Pulmonary artery endothelial cell (primary cell): ENCODE measurements around the gene ZSCAN5A. TPM values are rescaled to one million over a fixed set of nuclear protein-coding genes. Genes with fewer than 3 reads are reported as not detected.
"Not testable (repeated sequence)": the region's sequence is repeated elsewhere in the genome, so short reads cannot be mapped to it uniquely, and the experiment has no call there.

ENCODE experiments used
- DNase-seq: peaks from one replicate; pipeline ENCODE4 v3.0.0-alpha.2; 2011; ENCODE audit warnings: low read depth, low spot score
- total RNA-seq: library from RNA; depleted of rRNA; stranded (reverse); fragments of >200 nt; gene quantifications from 2 replicates; pipeline ENCODE4 v1.2.3, GENCODE V29; 2014

ZSCAN5A gene
- total RNA-seq, 1 donor from 2014 or later: 5.1 TPM

- DNase-seq: no peak
These were observed 102.9 kb downstream of the ZSCAN5A start for GRCh38 chr19:56211718-56212117.

GRCh38 chr19:56210036-56210435 lies 104.6 kb downstream of the ZSCAN5A start:
- not testable (repeated sequence) for DNase-seq

- no peak for DNase-seq
These were observed 105.5 kb downstream of the ZSCAN5A start for GRCh38 chr19:56209091-56209490.

- DNase-seq: not testable (repeated sequence)
These were observed 107.1 kb downstream of the ZSCAN5A start for GRCh38 chr19:56207581-56207980.

GRCh38 chr19:56201973-56202372 lies 112.7 kb downstream of the ZSCAN5A start, which contains the start of gene ZSCAN5C:
Gene ZSCAN5C (plus strand): TSS chr19:56202273. CDS start chr19:56205914, 3,641 bp downstream.
- DNase-seq: no peak

- DNase-seq: no peak
These were observed 115.0 kb downstream of the ZSCAN5A start for GRCh38 chr19:56199687-56200086.

- not testable (repeated sequence) for DNase-seq
These were observed 117.0 kb downstream of the ZSCAN5A start, which contains the start of gene ZSCAN5B for GRCh38 chr19:56197646-56198045. Gene ZSCAN5B (minus strand): TSS chr19:56197783. CDS start chr19:56193052, 4,731 bp downstream.

- no peak for DNase-seq
These were observed 120.5 kb downstream of the ZSCAN5A start for GRCh38 chr19:56193981-56194640.

- no peak for DNase-seq
These were observed 122.9 kb downstream of the ZSCAN5A start for GRCh38 chr19:56191711-56192110.

- DNase-seq: no peak
These were observed 123.5 kb downstream of the ZSCAN5A start for GRCh38 chr19:56191115-56191514.

GRCh38 chr19:56189785-56190184 lies 124.9 kb downstream of the ZSCAN5A start:
- DNase-seq: no peak

- DNase-seq: no peak
These were observed 136.9 kb downstream of the ZSCAN5A start for GRCh38 chr19:56177564-56178243.

- no peak for DNase-seq
These were observed 137.8 kb downstream of the ZSCAN5A start for GRCh38 chr19:56176881-56177280.

- DNase-seq: not testable (repeated sequence)
These were observed 138.3 kb downstream of the ZSCAN5A start for GRCh38 chr19:56176310-56176709.

- DNase-seq: not testable (repeated sequence)
These were observed 138.8 kb downstream of the ZSCAN5A start, which contains the start of gene GALP for GRCh38 chr19:56175861-56176307. Gene GALP (plus strand): TSS chr19:56176008. CDS start chr19:56177109, 1,101 bp downstream.

GRCh38 chr19:56174550-56174949 lies 140.1 kb downstream of the ZSCAN5A start:
- DNase-seq: no peak

- DNase-seq: no peak
These were observed 140.6 kb downstream of the ZSCAN5A start for GRCh38 chr19:56174086-56174485.

Other genes starting within 250 kb of the ZSCAN5A start
- gene ZNF787, start 193.5 kb downstream of the ZSCAN5A start, total RNA-seq: 36.5 and 39.2 TPM in 2 replicates
- 15.5 and 16.0 TPM in 2 replicates for gene ZNF444, start 173.6 kb downstream of the ZSCAN5A start, total RNA-seq
- not detected in 2 replicates for gene GALP, start 138.8 kb downstream of the ZSCAN5A start, total RNA-seq
- not detected in 2 replicates for gene ZSCAN5B, start 117.1 kb downstream of the ZSCAN5A start, total RNA-seq
- not detected in 2 replicates for gene ZSCAN5C, start 112.6 kb downstream of the ZSCAN5A start, total RNA-seq
- 0.21 and 0.46 TPM in 2 replicates for gene EDDM13, start 42.1 kb downstream of the ZSCAN5A start, total RNA-seq
- 1.7 and 2.3 TPM in 2 replicates for gene ZNF582, start 78.7 kb upstream of the ZSCAN5A start, total RNA-seq
- gene ZNF583, start 89.5 kb upstream of the ZSCAN5A start, total RNA-seq: 3.2 and 6.3 TPM in 2 replicates
- 2.5 and 3.6 TPM in 2 replicates for gene ZNF667, start 162.5 kb upstream of the ZSCAN5A start, total RNA-seq
- gene ZNF471, start 193.0 kb upstream of the ZSCAN5A start, total RNA-seq: 1.8 and 2.9 TPM in 2 replicates
- 5.1 and 10.4 TPM in 2 replicates for gene ZFP28, start 224.1 kb upstream of the ZSCAN5A start, total RNA-seq